SJSA1 (cell line): Measurements from ENCODE around the gene JAKMIP2. TPM values are rescaled to one million over a fixed set of nuclear protein-coding genes. Genes with fewer than 3 reads are reported as not detected.
"Not testable (repeated sequence)": the region's sequence is repeated elsewhere in the genome, so short reads cannot be mapped to it uniquely, and the experiment has no call there.

Experiments used
- DNase-seq, 2 experiments: peaks; one replicate each; pipeline ENCODE4 v3.0.0-alpha.2; 2015 to 2020; ENCODE audit warnings: low spot score in 2 of 2, low read depth in 1 of 2
- H3K27ac ChIP-seq: fragments of 250-450 bp; sonication (Bioruptor Pico); 2 replicates; pipeline ENCODE4 v1.5.1; 2020; ENCODE audit warnings: mild to moderate bottlenecking, moderate library complexity
- H3K27me3 ChIP-seq: fragments of 250-450 bp; sonication (Bioruptor Pico); replicated peaks from 2 replicates; pipeline ENCODE4 v1.5.1; 2020; ENCODE audit warnings: mild to moderate bottlenecking, moderate library complexity
- H3K36me3 ChIP-seq: fragments of 250-450 bp; sonication (Bioruptor Pico); 2 replicates; pipeline ENCODE4 v1.5.1; 2020; ENCODE audit warnings: mild to moderate bottlenecking
- H3K4me1 ChIP-seq: fragments of 250-450 bp; sonication (Bioruptor Pico); replicated peaks from 2 replicates; pipeline ENCODE4 v1.6.1; 2021; ENCODE audit warnings: mild to moderate bottlenecking
- H3K4me3 ChIP-seq: fragments of 250-450 bp; sonication (Bioruptor Pico); 2 replicates; pipeline ENCODE4 v1.5.1; 2020; ENCODE audit warnings: mild to moderate bottlenecking
- H3K9me3 ChIP-seq: fragments of 250-450 bp; sonication (Bioruptor Pico); replicated peaks from 2 replicates; pipeline ENCODE4 v1.5.1; 2020; ENCODE audit warnings: mild to moderate bottlenecking
- total RNA-seq: library from RNA; depleted of rRNA; stranded (reverse); fragments of >200 nt; shearing (Covaris generic); gene quantifications from 2 replicates; pipeline ENCODE4 v1.2.3, GENCODE V29; 2014

The JAKMIP2 gene
- total RNA-seq, 1 experiment from 2014 or later, result 0.79 TPM

GRCh38 chr5:147564124-147564486 is 218.4 kb downstream of the JAKMIP2 start:
- Histone ChIP-seq H3K27ac (no peak overlapping the region), H3K9me3 (no peaks in the 10 kb centered on the region), H3K27me3 (no peaks in the 10 kb centered on the region), H3K4me1 (peaks cover 67% of the 10 kb centered on the region), H3K4me3 (no peak overlapping the region), H3K36me3 (no peaks in the 10 kb centered on the region)
- no peak for DNase-seq

GRCh38 chr5:147563466-147564123 is 218.9 kb downstream of the JAKMIP2 start:
- Histone ChIP-seq H3K9me3 (no peaks in the 10 kb centered on the region), H3K4me1 (peaks cover 67% of the 10 kb centered on the region), H3K27ac (no peak overlapping the region), H3K27me3 (no peaks in the 10 kb centered on the region), H3K36me3 (no peaks in the 10 kb centered on the region), H3K4me3 (no peak overlapping the region)
- DNase-seq, result no peak

- H3K36me3 ChIP-seq, result no peaks in the 10 kb centered on the region
- H3K27me3 ChIP-seq, result no peaks in the 10 kb centered on the region
- H3K27ac ChIP-seq, result peak overlapping the region; percentile 57
- peaks cover 56% of the 10 kb centered on the region for H3K4me1 ChIP-seq
- DNase-seq, result peak in 1 of 2 experiments; percentile 72
- no peaks in the 10 kb centered on the region for H3K9me3 ChIP-seq
- no peak overlapping the region for H3K4me3 ChIP-seq
Observed at GRCh38 chr5:147561435-147561834, 221.1 kb downstream of the JAKMIP2 start.

- DNase-seq, result peak; percentile 75 to 90
- H3K27ac ChIP-seq, result peak overlapping the region; percentile 34
- peaks cover 50% of the 10 kb centered on the region for H3K4me1 ChIP-seq
- no peak overlapping the region for H3K4me3 ChIP-seq
- no peaks in the 10 kb centered on the region for H3K27me3 ChIP-seq
- H3K36me3 ChIP-seq, result no peaks in the 10 kb centered on the region
- no peaks in the 10 kb centered on the region for H3K9me3 ChIP-seq
Observed at GRCh38 chr5:147560718-147561331, 221.7 kb downstream of the JAKMIP2 start.

GRCh38 chr5:147559749-147560148 is 222.8 kb downstream of the JAKMIP2 start:
- no peaks in the 10 kb centered on the region for H3K36me3 ChIP-seq
- H3K9me3 ChIP-seq, result no peaks in the 10 kb centered on the region
- DNase-seq, result peak in 1 of 2 experiments; percentile 45
- H3K27ac ChIP-seq, result peak overlapping the region; percentile 34; the same call in 1 of the 2 replicates
- no peak overlapping the region for H3K4me3 ChIP-seq
- H3K4me1 ChIP-seq, result peaks cover 48% of the 10 kb centered on the region
- no peaks in the 10 kb centered on the region for H3K27me3 ChIP-seq

GRCh38 chr5:147558826-147559225 is 223.7 kb downstream of the JAKMIP2 start:
- Histone ChIP-seq H3K4me3 (no peak overlapping the region), H3K27ac (no peak overlapping the region), H3K36me3 (no peaks in the 10 kb centered on the region), H3K4me1 (peaks cover 57% of the 10 kb centered on the region), H3K9me3 (no peaks in the 10 kb centered on the region), H3K27me3 (no peaks in the 10 kb centered on the region)
- DNase-seq, result peak; percentile 88 to 94

- no peak for DNase-seq
Observed at GRCh38 chr5:147557876-147558745, 224.4 kb downstream of the JAKMIP2 start.

GRCh38 chr5:147555176-147555575 is 227.4 kb downstream of the JAKMIP2 start:
- no peaks in the 10 kb centered on the region for H3K36me3 ChIP-seq
- H3K27me3 ChIP-seq, result no peaks in the 10 kb centered on the region
- no peaks in the 10 kb centered on the region for H3K9me3 ChIP-seq
- peak overlapping the region; percentile 83 for H3K27ac ChIP-seq
- no peak for DNase-seq
- no peak overlapping the region for H3K4me3 ChIP-seq
- peaks cover 51% of the 10 kb centered on the region for H3K4me1 ChIP-seq

More at GRCh38 chr5:147557876-147558745, 224.4 kb downstream of the JAKMIP2 start:
- Histone ChIP-seq H3K27ac (peak overlapping the region; percentile 8; the same call in 1 of the 2 replicates), H3K27me3 (no peaks in the 10 kb centered on the region), H3K9me3 (no peaks in the 10 kb centered on the region), H3K4me3 (no peak overlapping the region), H3K4me1 (peaks cover 62% of the 10 kb centered on the region), H3K36me3 (no peaks in the 10 kb centered on the region)

GRCh38 chr5:147554261-147554817 is 228.2 kb downstream of the JAKMIP2 start:
- DNase-seq, result peak in 1 of 2 experiments; percentile 71
- H3K27ac ChIP-seq, result peak overlapping the region; percentile 83
- H3K4me3 ChIP-seq, result no peak overlapping the region

GRCh38 chr5:147553817-147554216 is 228.7 kb downstream of the JAKMIP2 start:
- not testable (repeated sequence) for DNase-seq, H3K4me3 ChIP-seq, H3K27me3 ChIP-seq, H3K9me3 ChIP-seq, H3K36me3 ChIP-seq
- Histone ChIP-seq H3K27ac (peak overlapping the region; percentile 83), H3K4me1 (peaks cover 37% of the 10 kb centered on the region)

More at GRCh38 chr5:147554261-147554817, 228.2 kb downstream of the JAKMIP2 start:
- no peaks in the 10 kb centered on the region for H3K36me3 ChIP-seq
- no peaks in the 10 kb centered on the region for H3K27me3 ChIP-seq
- no peaks in the 10 kb centered on the region for H3K9me3 ChIP-seq
- H3K4me1 ChIP-seq, result peaks cover 42% of the 10 kb centered on the region

- H3K27ac ChIP-seq, result no peak overlapping the region
Observed at GRCh38 chr5:147552897-147553296, 229.6 kb downstream of the JAKMIP2 start.

GRCh38 chr5:147551677-147552076 is 230.9 kb downstream of the JAKMIP2 start:
- H3K4me1 ChIP-seq, result peaks cover 31% of the 10 kb centered on the region
- no peaks in the 10 kb centered on the region for H3K9me3 ChIP-seq
- no peak overlapping the region for H3K4me3 ChIP-seq
- DNase-seq, result no peak
- H3K36me3 ChIP-seq, result no peaks in the 10 kb centered on the region
- no peak overlapping the region for H3K27ac ChIP-seq
- no peaks in the 10 kb centered on the region for H3K27me3 ChIP-seq

More at GRCh38 chr5:147552897-147553296, 229.6 kb downstream of the JAKMIP2 start:
- H3K4me3 ChIP-seq, result no peak overlapping the region
- H3K9me3 ChIP-seq, result no peaks in the 10 kb centered on the region
- peaks cover 28% of the 10 kb centered on the region for H3K4me1 ChIP-seq
- no peak for DNase-seq
- H3K27me3 ChIP-seq, result no peaks in the 10 kb centered on the region
- H3K36me3 ChIP-seq, result no peaks in the 10 kb centered on the region

- Histone ChIP-seq H3K9me3 (no peaks in the 10 kb centered on the region), H3K4me3 (no peak overlapping the region), H3K27ac (no peak overlapping the region), H3K27me3 (no peaks in the 10 kb centered on the region), H3K4me1 (peaks cover 11% of the 10 kb centered on the region), H3K36me3 (no peaks in the 10 kb centered on the region)
- DNase-seq, result no peak
Observed at GRCh38 chr5:147547730-147548129, 234.8 kb downstream of the JAKMIP2 start.
